PC-3 (cell line): Measurements from ENCODE around the gene SNRPA1.

Experiments used
- CTCF ChIP-seq: fragments of 300-600 bp; sonication (generic); conservative IDR thresholded peaks from 2 replicates; pipeline ENCODE4 v1.5.1; 2017; ENCODE audit warnings: antibody characterized with exemption, low read depth, mild to moderate bottlenecking, low read length
- EZH2 ChIP-seq: fragments of 300-600 bp; sonication (generic); IDR thresholded peaks from one replicate; pipeline ENCODE4 v1.6.1; 2017; ENCODE audit warnings: antibody characterized with exemption, mild to moderate bottlenecking, low read length; ENCODE audit not compliant: unreplicated experiment
- EZH2phosphoT487 ChIP-seq: fragments of 300-600 bp; sonication (generic); IDR thresholded peaks from 2 replicates; pipeline ENCODE4 v1.6.1; 2018; ENCODE audit warnings: mild to moderate bottlenecking, antibody characterized with exemption, low read length, borderline replicate concordance

GRCh38 chr15:101310161-101310480 is 15.1 kb upstream of the SNRPA1 start:
- TF ChIP-seq CTCF = no peak
- no peak for TF ChIP-seq EZH2
- TF ChIP-seq EZH2phosphoT487 = no peak
